HFFc6 (cell line): Measurements from ENCODE around the gene ATF7. TPM values are rescaled to one million over a fixed set of nuclear protein-coding genes. Genes with fewer than 3 reads are reported as not detected.
A peak's percentile ranks its signal among the peaks of the same experiment; 100 is the strongest.
"Not testable (repeated sequence)": the region's sequence is repeated elsewhere in the genome, so short reads cannot be mapped to it uniquely, and the experiment has no call there.

Experiments
- DNase-seq: peaks from one replicate; pipeline ENCODE4 v3.0.0-alpha.2; 2018
- H3K27ac Mint-ChIP-seq: 2 replicates; pipeline ENCODE4 v1.8.0; 2020; ENCODE audit warnings: mild to moderate bottlenecking, mixed read lengths
- H3K27me3 Mint-ChIP-seq: 2 replicates; pipeline ENCODE4 v1.8.0; 2021; ENCODE audit warnings: mild to moderate bottlenecking, moderate library complexity, mixed read lengths; ENCODE audit not compliant: insufficient read depth
- H3K36me3 Mint-ChIP-seq: 2 replicates; pipeline ENCODE4 v1.8.0; 2021; ENCODE audit warnings: low read depth, mixed read lengths
- H3K4me1 Mint-ChIP-seq: 2 replicates; pipeline ENCODE4 v1.8.0; 2020; ENCODE audit warnings: low read depth, mixed read lengths
- H3K4me3 Mint-ChIP-seq: 2 replicates; pipeline ENCODE4 v1.8.0; 2020; ENCODE audit warnings: mild to moderate bottlenecking, moderate library complexity, mixed read lengths
- H3K9me3 Mint-ChIP-seq: 2 replicates; pipeline ENCODE4 v1.8.0; 2020; ENCODE audit warnings: mild to moderate bottlenecking, mixed read lengths
- CTCF ChIP-seq: fragments of 200-600 bp; sonication (generic); IDR thresholded peaks from 2 replicates; pipeline ENCODE4 v1.5.0; 2021; ENCODE audit warnings: antibody characterized with exemption, mild to moderate bottlenecking
- total RNA-seq, 6 experiments: library from RNA; stranded (reverse); fragmentation: NEBNext Ultra II Directional; extraction: Animal tissue kit (Norgen Biotek cat#: 25700); gene quantifications; 2 replicates in 1 of 6; 3 replicates in 5 of 6; pipeline ENCODE4 v1.2.3, GENCODE V29; 2021

Gene ATF7
- total RNA-seq, 6 experiments from 2014 or later, result 23.6 to 32.1 (median 29.8) TPM

GRCh38 chr12:53657041-53657440 lies 30.9 kb upstream of the ATF7 start:
- H3K4me1 Mint-ChIP-seq, result peaks cover 22% of the 10 kb centered on the region
- H3K27ac Mint-ChIP-seq, result no peak overlapping the region
- no peaks in the 10 kb centered on the region for H3K9me3 Mint-ChIP-seq
- H3K27me3 Mint-ChIP-seq, result no peaks in the 10 kb centered on the region
- DNase-seq, result no peak
- TF ChIP-seq CTCF, result no peak
- no peaks in the 10 kb centered on the region; the same call in 1 of the 2 replicates for H3K36me3 Mint-ChIP-seq
- no peak overlapping the region for H3K4me3 Mint-ChIP-seq

- H3K27ac Mint-ChIP-seq, result no peak overlapping the region
- H3K9me3 Mint-ChIP-seq, result no peaks in the 10 kb centered on the region
- no peaks in the 10 kb centered on the region for H3K36me3 Mint-ChIP-seq
- H3K4me3 Mint-ChIP-seq, result no peak overlapping the region
- no peak for TF ChIP-seq CTCF
- no peak for DNase-seq
- no peaks in the 10 kb centered on the region for H3K27me3 Mint-ChIP-seq
- H3K4me1 Mint-ChIP-seq, result peaks cover 10% of the 10 kb centered on the region
Observed at GRCh38 chr12:53653595-53653994, 27.4 kb upstream of the ATF7 start.

- TF ChIP-seq CTCF, result no peak
- Mint-ChIP-seq H3K36me3 (no peaks in the 10 kb centered on the region), H3K4me1 (peaks cover 9% of the 10 kb centered on the region; the same call in 1 of the 2 replicates), H3K27ac (no peak overlapping the region), H3K9me3 (no peaks in the 10 kb centered on the region), H3K4me3 (no peak overlapping the region), H3K27me3 (no peaks in the 10 kb centered on the region)
- no peak for DNase-seq
Observed at GRCh38 chr12:53652366-53652765, 26.2 kb upstream of the ATF7 start.

- Mint-ChIP-seq H3K27me3 (no peaks in the 10 kb centered on the region), H3K36me3 (no peaks in the 10 kb centered on the region), H3K9me3 (no peaks in the 10 kb centered on the region), H3K27ac (no peak overlapping the region; the same call in 1 of the 2 replicates), H3K4me3 (no peak overlapping the region), H3K4me1 (peaks cover 9% of the 10 kb centered on the region; the same call in 1 of the 2 replicates)
- TF ChIP-seq CTCF, result no peak
- no peak for DNase-seq
Observed at GRCh38 chr12:53651737-53652136, 25.6 kb upstream of the ATF7 start.

GRCh38 chr12:53646300-53646699 lies 20.1 kb upstream of the ATF7 start:
- not testable (repeated sequence) for H3K27ac Mint-ChIP-seq, H3K4me3 Mint-ChIP-seq, H3K27me3 Mint-ChIP-seq, H3K9me3 Mint-ChIP-seq, H3K36me3 Mint-ChIP-seq, DNase-seq
- peaks cover 23% of the 10 kb centered on the region for H3K4me1 Mint-ChIP-seq

- H3K4me3 Mint-ChIP-seq, result peak overlapping the region; percentile 33; the same call in 1 of the 2 replicates
- peak overlapping the region; percentile 68 for H3K27ac Mint-ChIP-seq
- H3K36me3 Mint-ChIP-seq, result 0 out of 2 replicates have a peak, but pooled peaks cover 3% of the 10 kb centered on the region
- TF ChIP-seq CTCF, result no peak
- peaks cover 3% of the 10 kb centered on the region for H3K27me3 Mint-ChIP-seq
- H3K4me1 Mint-ChIP-seq, result peaks cover 23% of the 10 kb centered on the region
- DNase-seq, result peak; percentile 71
- H3K9me3 Mint-ChIP-seq, result no peaks in the 10 kb centered on the region
Observed at GRCh38 chr12:53645165-53645564, 19.0 kb upstream of the ATF7 start.
